ENCODE results near the gene CMC2. TPM values are rescaled to one million over a fixed set of nuclear protein-coding genes. Genes with fewer than 3 reads are reported as not detected.

The CMC2 gene
- total and polyA plus RNA-seq, 9 of the 15 experiments (the other 6 are each of a cell fraction or from before 2014, with no cell fraction given) = 122 to 501 (median 172) TPM

GRCh38 chr16:80997964-80998620 is 8.6 kb downstream of the CMC2 start:
- BruUV-seq (replicated peaks) = no TSS peak
- Histone ChIP-seq H3K4me3 (no peak overlapping the region), H3K4me1 (replicated peaks in 1 of 2; ENCODE audit: control insufficient read depth in 2 of 2, insufficient read depth in 2 of 2, low read length in 2 of 2) (peaks cover 0 to 15% of the 10 kb centered on the region in 2 experiments; a peak in 2 of 5 replicates), H3K79me2 (ENCODE audit: control insufficient read depth, insufficient read depth, low read length) (peaks cover 98% of the 10 kb centered on the region), H3K27me3 (ENCODE audit: control insufficient read depth in 2 of 2, insufficient read depth in 2 of 2, low read length in 2 of 2) (no peaks in the 10 kb centered on the region), H3K4me2 (ENCODE audit: insufficient read depth, low read length) (no peak overlapping the region), H3K36me3 (ENCODE audit: control insufficient read depth, insufficient read depth, low read length) (peaks cover 28% of the 10 kb centered on the region; the same call in 2 of the 3 replicates), H3K9me3 (replicated peaks; ENCODE audit: control insufficient read depth, insufficient read depth, low read depth, low read length) (no peaks in the 10 kb centered on the region), H3K9me1 (ENCODE audit: control insufficient read depth, insufficient read depth, low read length) (no peaks in the 10 kb centered on the region), H2AFZ (ENCODE audit: low read depth, low read length) (no peak overlapping the region), H4K20me1 (replicated peaks; ENCODE audit: control insufficient read depth, insufficient read depth, low read length) (peaks cover 12% of the 10 kb centered on the region), H3K27ac (ENCODE audit: extremely low read depth, low read depth, low read length) (no peak overlapping the region), H3K9ac (ENCODE audit: insufficient read depth in 1 of 2, low read depth in 2 of 2, low read length in 2 of 2) (no peak overlapping the region)
- CTCF ChIA-PET (ENCODE audit: low intra/inter-chr PET ratio) = no interaction called here
- POLR2A ChIA-PET = interaction anchor here (0.8 kb wide), 1 partner anchor 9 kb away, joined by 3 read pairs; the partner anchor contains the start of genes CENPN and CMC2
- no peak for FAIRE-seq
- ATAC-seq = no peak
- no peak for DNase-seq (ENCODE audit: extremely low read depth in 1 of 4, low spot score in 3 of 4)
- in situ Hi-C loops (cut with MboI) (no loop called here), intact Hi-C loops (cut with micrococcal nuclease) (no loop called here)
- 76% methylated on average over 7 of the region's 7 CpGs for WGBS (ENCODE audit: insufficient coverage, low coverage, missing lambda C conversion rate)
- TF ChIP-seq KLF6 (CRISPR knock-in tag; IDR thresholded peaks at IDR 0.05; ENCODE audit: borderline replicate concordance) = no peak
- no peak for TF ChIP-seq NR2C1 (IDR thresholded peaks at IDR 0.05)
- TF ChIP-seq NR2C1 (tag; IDR thresholded peaks at IDR 0.05) = no peak
- TF ChIP-seq ZNF584 (CRISPR knock-in tag; IDR thresholded peaks at IDR 0.05; ENCODE audit: low read depth) = no peak
- TF ChIP-seq SMARCA5 (IDR thresholded peaks at IDR 0.05) = no peak
- no peak for TF ChIP-seq KDM5B (IDR thresholded peaks at IDR 0.05; ENCODE audit: insufficient replicate concordance, low read depth, low read length)
- TF ChIP-seq U2AF1 (optimal IDR thresholded peaks at IDR 0.05; ENCODE audit: low read depth, low read length) = no peak
- TF ChIP-seq GTF2F1 (IDR thresholded peaks at IDR 0.05; ENCODE audit: low read depth, low read length) = no peak
- TF ChIP-seq ELK1 (CRISPR knock-in tag; IDR thresholded peaks at IDR 0.05) = no peak
- TF ChIP-seq ZNF175 (CRISPR knock-in tag; IDR thresholded peaks at IDR 0.05; ENCODE audit: low read depth) = no peak
- peak; percentile 92 for TF ChIP-seq ZNF121 (CRISPR knock-in tag; conservative IDR thresholded peaks at IDR 0.05)
- no peak for TF ChIP-seq NR4A1 (CRISPR knock-in tag; IDR thresholded peaks at IDR 0.05)
- no peak for TF ChIP-seq NR4A1 (tag; IDR thresholded peaks at IDR 0.05)
- 0 out of 2 replicates have a peak, but pooled peaks have one; percentile 16 for TF ChIP-seq BCOR (IDR thresholded peaks at IDR 0.05)
- peak; percentile 26 for TF ChIP-seq DACH1 (IDR thresholded peaks at IDR 0.05; ENCODE audit: partially characterized antibody)
- no peak for TF ChIP-seq ZNF780A (CRISPR knock-in tag; IDR thresholded peaks at IDR 0.05)
- no peak for TF ChIP-seq ZNF76 (CRISPR knock-in tag; IDR thresholded peaks at IDR 0.05; ENCODE audit: borderline replicate concordance)
- TF ChIP-seq RBM25 (IDR thresholded peaks at IDR 0.05; ENCODE audit: low read depth, low read length, severe bottlenecking) = peak; percentile 82
- no peak for TF ChIP-seq ZNF561 (CRISPR knock-in tag; conservative IDR thresholded peaks at IDR 0.05)
- TF ChIP-seq EZH2 (IDR thresholded peaks at IDR 0.05; ENCODE audit: borderline replicate concordance, low read depth, low read length) = no peak
- no peak for TF ChIP-seq HMG20B (CRISPR knock-in tag; IDR thresholded peaks at IDR 0.05)
- no peak for TF ChIP-seq PURB (CRISPR knock-in tag; IDR thresholded peaks at IDR 0.05; ENCODE audit: low read depth)
- no peak for TF ChIP-seq HOMEZ (CRISPR knock-in tag; IDR thresholded peaks at IDR 0.05)
